GM19467 (cell line): ENCODE measurements around the gene SLCO4A1.
"Not testable (repeated sequence)": the region's sequence is repeated elsewhere in the genome, so short reads cannot be mapped to it uniquely, and the experiment has no call there.

Source experiments
- ATAC-seq: cut with Tn5 transposase; IDR thresholded peaks from one replicate; pipeline ENCODE4 v1.9.1; 2021; ENCODE audit warnings: mild to moderate bottlenecking, moderate library complexity; ENCODE audit not compliant: unreplicated experiment

SLCO4A1 gene

GRCh38 chr20:62679978-62680589 is 37.8 kb downstream of the SLCO4A1 start:
- ATAC-seq, result no peak

- no peak for ATAC-seq
Measured at GRCh38 chr20:62682912-62683517, 40.7 kb downstream of the SLCO4A1 start.

GRCh38 chr20:62683660-62684322 is 41.5 kb downstream of the SLCO4A1 start:
- not testable (repeated sequence) for ATAC-seq

GRCh38 chr20:62684981-62685380 is 42.7 kb downstream of the SLCO4A1 start:
- ATAC-seq, result no peak

GRCh38 chr20:62685781-62686555 is 43.7 kb downstream of the SLCO4A1 start:
- ATAC-seq, result no peak

- no peak for ATAC-seq
Measured at GRCh38 chr20:62686869-62687830, 44.8 kb downstream of the SLCO4A1 start.

- no peak for ATAC-seq
Measured at GRCh38 chr20:62688083-62688482, 45.8 kb downstream of the SLCO4A1 start.

- ATAC-seq, result no peak
Measured at GRCh38 chr20:62688855-62689460, 46.7 kb downstream of the SLCO4A1 start.

GRCh38 chr20:62689861-62690260 is 47.6 kb downstream of the SLCO4A1 start:
- no peak for ATAC-seq

GRCh38 chr20:62690261-62690820 is 48.0 kb downstream of the SLCO4A1 start:
- ATAC-seq, result no peak

- ATAC-seq, result no peak
Measured at GRCh38 chr20:62691487-62691886, 49.2 kb downstream of the SLCO4A1 start.

- no peak for ATAC-seq
Measured at GRCh38 chr20:62692176-62692575, 49.9 kb downstream of the SLCO4A1 start.

GRCh38 chr20:62692801-62693523 is 50.7 kb downstream of the SLCO4A1 start:
- ATAC-seq, result no peak

GRCh38 chr20:62693524-62693922 is 51.2 kb downstream of the SLCO4A1 start:
- no peak for ATAC-seq

- no peak for ATAC-seq
Measured at GRCh38 chr20:62694106-62694505, 51.8 kb downstream of the SLCO4A1 start.

GRCh38 chr20:62694868-62695267 is 52.6 kb downstream of the SLCO4A1 start:
- no peak for ATAC-seq

- ATAC-seq, result no peak
Measured at GRCh38 chr20:62695448-62696414, 53.4 kb downstream of the SLCO4A1 start.

GRCh38 chr20:62696434-62696957 is 54.2 kb downstream of the SLCO4A1 start:
- no peak for ATAC-seq
